K562 (cell line): ENCODE results near the gene TRA2B. TPM values are rescaled to one million over a fixed set of nuclear protein-coding genes. Genes with fewer than 3 reads are reported as not detected.

ENCODE experiments used
- ARID2 ChIP-seq: fragments of 450-650 bp; IDR thresholded peaks from 2 replicates; pipeline ENCODE4 v1.6.1; 2017; ENCODE audit warnings: antibody characterized with exemption, mild to moderate bottlenecking
- CREB1 ChIP-seq, 2 experiments: sonication (generic) in 1 of 2; formaldehyde crosslinking in 1 of 2; IDR thresholded peaks; 2 replicates each; pipeline versions ENCODE4 v1.6.1 to v1.8.0; 2012 to 2022; ENCODE audit warnings: inconsistent platforms in 1 of 2, mild to moderate bottlenecking in 1 of 2, missing genetic modification reagents in 1 of 2, moderate library complexity in 1 of 2
- CXXC5 ChIP-seq: fragments of 250-450 bp; sonication (Bioruptor Pico); IDR thresholded peaks from 2 replicates; pipeline ENCODE4 v1.8.0; 2022; ENCODE audit warnings: inconsistent platforms, mild to moderate bottlenecking, moderate library complexity
- LEF1 ChIP-seq: fragments of 450-650 bp; IDR thresholded peaks from 2 replicates; pipeline ENCODE4 v1.6.1; 2016; ENCODE audit warnings: mild to moderate bottlenecking
- PHB ChIP-seq: fragments of 250-450 bp; sonication (Bioruptor Pico); IDR thresholded peaks from 2 replicates; pipeline ENCODE4 v1.5.0; 2021
- PHF8 ChIP-seq: fragments of 200-600 bp; sonication (generic); IDR thresholded peaks from 2 replicates; pipeline ENCODE4 v1.6.1; 2012; ENCODE audit warnings: mixed run types, mild to moderate bottlenecking, inconsistent platforms, low read length, moderate library complexity, borderline replicate concordance
- PRPF4 ChIP-seq: fragments of 200-400 bp; formaldehyde crosslinking; IDR thresholded peaks from one replicate; pipeline ENCODE4 v1.6.1; 2017; ENCODE audit warnings: low read length, low read depth, mild to moderate bottlenecking; ENCODE audit not compliant: insufficient read depth, poor library complexity, severe bottlenecking
- STAT5B ChIP-seq: fragments of 250-450 bp; sonication (Bioruptor Pico); IDR thresholded peaks from 2 replicates; pipeline ENCODE4 v1.8.0; 2021; ENCODE audit warnings: mild to moderate bottlenecking, inconsistent platforms
- TAF9B ChIP-seq: fragments of 450-650 bp; IDR thresholded peaks from 2 replicates; pipeline ENCODE4 v1.6.1; 2018; ENCODE audit warnings: mild to moderate bottlenecking; ENCODE audit not compliant: partially characterized antibody
- polyA plus RNA-seq, 8 experiments: library from polyadenylated mRNA; depleted of rRNA in 4 of 8; stranded (reverse) in 5 of 8; unstranded in 3 of 8; fragments of >200 nt; fragmentation: Nextera tagmentation in 2 of 8; fragmentation: Illumina TruSeq in 1 of 8; extraction: Ambion mirVana in 2 of 8; extraction: Trizol in 1 of 8; gene quantifications; 2 replicates each; pipeline versions ENCODE4 v1.2.1 to v1.2.3, GENCODE V29; 2011 to 2014; ENCODE audit warnings: inconsistent platforms in 1 of 8, missing spikeins in 1 of 8
- total RNA-seq, 7 experiments: library from RNA; depleted of rRNA in 6 of 7; stranded (reverse); fragments of >200 nt in 6 of 7; fragmentation: Illumina TruSeq in 2 of 7; extraction: Trizol in 2 of 7; gene quantifications; 2 replicates each; pipeline versions ENCODE4 v1.2.1 to v1.2.3, GENCODE V29; 2011 to 2021; ENCODE audit warnings: low replicate concordance in 1 of 7
- TF ChIP-seq, protein P1 (sequence below): sonication (generic); formaldehyde crosslinking; IDR thresholded peaks from 2 replicates; pipeline ENCODE4 v1.8.1; 2022; ENCODE audit warnings: missing genetic modification reagents
- TF ChIP-seq, protein P2 (sequence below): fragments of 250-450 bp; sonication (Bioruptor Pico); IDR thresholded peaks from 2 replicates; pipeline ENCODE4 v1.8.0; 2021; ENCODE audit warnings: moderate library complexity, mild to moderate bottlenecking, inconsistent platforms

The TRA2B gene
- total and polyA plus RNA-seq, 9 of the 15 experiments (the other 6 are each of a cell fraction or from before 2014, with no cell fraction given), result 105 to 411 (median 278) TPM

DNA sequence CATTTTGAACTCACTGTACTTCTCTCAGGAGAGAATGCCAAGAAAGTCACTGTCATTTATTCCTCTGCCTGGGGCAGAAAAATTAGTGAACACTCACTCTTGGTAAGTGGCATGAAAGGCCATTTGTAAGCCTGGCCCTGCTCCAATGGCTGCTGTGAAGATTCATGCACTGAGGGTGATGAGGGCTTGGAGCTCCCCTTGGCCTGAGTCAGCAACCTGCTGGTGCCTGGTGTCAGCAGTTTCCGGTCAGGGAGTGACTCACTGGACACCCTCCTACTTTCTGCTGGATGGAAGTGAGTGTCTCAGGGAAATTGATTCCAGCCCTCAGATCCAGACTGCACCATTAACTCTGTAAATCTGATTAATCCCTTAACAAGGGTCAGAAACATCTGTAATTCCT lies 37.6 kb downstream of the TRA2B start (continued):
- TF ChIP-seq, protein P1, sequence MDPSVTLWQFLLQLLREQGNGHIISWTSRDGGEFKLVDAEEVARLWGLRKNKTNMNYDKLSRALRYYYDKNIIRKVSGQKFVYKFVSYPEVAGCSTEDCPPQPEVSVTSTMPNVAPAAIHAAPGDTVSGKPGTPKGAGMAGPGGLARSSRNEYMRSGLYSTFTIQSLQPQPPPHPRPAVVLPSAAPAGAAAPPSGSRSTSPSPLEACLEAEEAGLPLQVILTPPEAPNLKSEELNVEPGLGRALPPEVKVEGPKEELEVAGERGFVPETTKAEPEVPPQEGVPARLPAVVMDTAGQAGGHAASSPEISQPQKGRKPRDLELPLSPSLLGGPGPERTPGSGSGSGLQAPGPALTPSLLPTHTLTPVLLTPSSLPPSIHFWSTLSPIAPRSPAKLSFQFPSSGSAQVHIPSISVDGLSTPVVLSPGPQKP, result no peak
- TF ChIP-seq CXXC5 (CRISPR knock-in tag), result no peak
- no peak for TF ChIP-seq PRPF4
- TF ChIP-seq, protein P2, sequence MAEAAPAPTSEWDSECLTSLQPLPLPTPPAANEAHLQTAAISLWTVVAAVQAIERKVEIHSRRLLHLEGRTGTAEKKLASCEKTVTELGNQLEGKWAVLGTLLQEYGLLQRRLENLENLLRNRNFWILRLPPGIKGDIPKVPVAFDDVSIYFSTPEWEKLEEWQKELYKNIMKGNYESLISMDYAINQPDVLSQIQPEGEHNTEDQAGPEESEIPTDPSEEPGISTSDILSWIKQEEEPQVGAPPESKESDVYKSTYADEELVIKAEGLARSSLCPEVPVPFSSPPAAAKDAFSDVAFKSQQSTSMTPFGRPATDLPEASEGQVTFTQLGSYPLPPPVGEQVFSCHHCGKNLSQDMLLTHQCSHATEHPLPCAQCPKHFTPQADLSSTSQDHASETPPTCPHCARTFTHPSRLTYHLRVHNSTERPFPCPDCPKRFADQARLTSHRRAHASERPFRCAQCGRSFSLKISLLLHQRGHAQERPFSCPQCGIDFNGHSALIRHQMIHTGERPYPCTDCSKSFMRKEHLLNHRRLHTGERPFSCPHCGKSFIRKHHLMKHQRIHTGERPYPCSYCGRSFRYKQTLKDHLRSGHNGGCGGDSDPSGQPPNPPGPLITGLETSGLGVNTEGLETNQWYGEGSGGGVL, result no peak
- TF ChIP-seq STAT5B (CRISPR knock-in tag), result no peak
- no peak for TF ChIP-seq PHB
- TF ChIP-seq CREB1 (IDR thresholded peaks at IDR 0.05), result no peak
- TF ChIP-seq CREB1 (CRISPR knock-in tag; IDR thresholded peaks at IDR 0.05), result no peak
- 0 out of 2 replicates have a peak, but pooled peaks have one; percentile 16 for TF ChIP-seq LEF1
- TF ChIP-seq ARID2, result no peak
- TF ChIP-seq PHF8, result no peak
- TF ChIP-seq TAF9B, result peak; percentile 29
